Measurements from ENCODE around the gene BCL7A.
"Not testable (repeated sequence)": the region's sequence is repeated elsewhere in the genome, so short reads cannot be mapped to it uniquely, and the experiment has no call there.

Gene BCL7A

DNA sequence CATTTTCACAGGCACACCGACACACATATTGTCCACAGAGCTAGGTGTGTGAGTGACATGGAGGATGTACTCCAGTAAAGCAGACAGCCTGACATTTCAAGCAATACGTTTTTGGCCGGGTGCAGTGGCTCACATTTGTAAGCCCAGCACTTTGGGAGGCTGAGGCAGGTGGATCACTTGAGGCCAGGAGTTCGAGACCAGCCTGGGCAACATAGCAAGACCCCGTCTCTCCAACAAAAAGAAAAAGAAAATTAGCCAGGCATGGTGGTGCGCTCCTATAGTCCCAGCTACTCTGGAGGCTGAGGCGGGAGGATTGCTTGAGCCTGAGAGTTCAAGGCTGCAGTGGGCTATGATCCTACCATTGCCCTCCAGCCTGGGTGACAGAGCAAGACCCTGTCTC is 34.7 kb downstream of the BCL7A start:
- DNase-seq (ENCODE audit: low read depth), result not testable (repeated sequence)

DNA sequence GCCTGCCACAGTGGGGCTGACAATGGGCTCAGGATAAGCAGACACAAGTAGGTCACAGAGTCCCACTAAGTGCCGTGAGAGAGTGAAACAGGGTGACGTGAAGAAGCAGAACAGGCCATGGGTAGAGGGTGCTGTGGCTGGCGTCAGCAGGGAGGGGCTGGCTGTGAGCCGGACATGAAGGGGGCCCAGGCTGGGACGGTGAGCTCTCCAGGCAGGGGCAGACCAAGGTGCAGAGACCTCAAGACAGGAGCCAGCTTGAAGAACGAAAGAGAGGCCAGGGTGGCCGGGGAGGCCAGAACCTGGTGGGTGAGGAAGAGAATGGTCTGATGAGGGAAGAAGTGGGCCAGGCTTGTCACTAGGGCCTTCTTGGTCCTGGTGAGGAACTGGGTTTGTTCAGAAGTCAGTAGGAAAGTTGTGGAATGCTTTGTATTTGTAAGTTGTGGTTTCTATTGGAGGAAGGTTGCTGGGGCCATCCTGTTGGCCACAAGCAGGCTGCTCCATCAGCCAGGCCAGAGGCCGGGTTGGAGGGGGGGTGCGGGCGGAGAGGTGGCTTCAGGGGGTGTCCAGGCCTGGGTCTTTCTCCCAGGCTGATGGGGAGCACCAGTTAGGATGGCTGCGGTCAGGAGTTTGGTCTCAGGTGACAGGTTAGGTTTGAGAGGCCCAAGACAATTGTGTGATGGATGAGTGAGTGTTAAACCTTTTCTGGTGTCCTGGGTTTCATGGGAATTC is 35.5 kb downstream of the BCL7A start:
- no peak for DNase-seq (ENCODE audit: low read depth)

DNA sequence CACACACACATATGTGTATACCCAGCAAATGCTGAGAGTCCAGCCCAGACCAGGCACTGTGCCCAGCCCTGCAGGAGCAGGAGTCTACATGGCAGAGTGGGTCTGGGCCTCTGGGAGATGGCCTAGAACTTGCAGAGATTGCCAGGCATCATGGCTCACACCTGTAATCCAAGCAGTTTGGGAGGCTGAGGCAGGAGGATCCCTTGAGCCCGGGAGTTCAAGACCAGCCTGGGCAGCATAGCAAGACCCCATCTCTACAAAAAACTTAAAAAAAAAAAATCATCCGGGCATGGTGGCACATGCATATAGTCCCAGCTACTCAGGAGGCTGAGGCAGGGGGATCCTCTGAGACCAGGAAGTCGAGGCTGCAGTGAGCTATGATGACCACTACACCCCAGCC is 36.1 kb downstream of the BCL7A start:
- no peak for DNase-seq (ENCODE audit: low read depth)

DNA sequence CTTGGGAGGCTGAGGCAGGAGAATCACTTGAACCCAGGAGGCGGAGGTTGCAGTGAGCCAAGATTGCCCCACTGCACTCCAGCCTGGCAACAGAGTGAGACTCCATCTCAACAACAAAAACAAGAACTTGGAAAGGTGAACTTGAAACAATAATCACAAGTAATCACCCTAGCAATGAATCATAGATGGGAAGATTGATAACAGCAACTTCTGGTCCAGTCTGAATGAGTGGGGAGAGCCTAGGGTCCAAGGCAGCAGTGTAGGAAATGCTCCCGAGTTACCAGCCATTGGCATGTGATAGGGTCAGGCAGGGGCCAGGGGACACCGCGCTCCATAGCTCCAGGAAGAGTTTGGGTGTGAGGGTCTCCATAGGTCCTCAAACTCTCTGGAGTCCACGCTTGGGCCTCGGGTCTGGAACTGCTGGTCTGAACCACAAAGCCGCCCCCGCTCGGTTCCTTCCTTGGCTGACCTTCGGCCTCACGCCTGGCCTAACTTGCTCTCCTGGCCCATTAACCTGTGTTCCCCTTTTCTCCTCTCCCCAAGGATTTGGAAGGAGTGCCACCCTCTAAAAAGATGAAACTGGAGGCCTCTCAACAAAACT is 37.0 kb downstream of the BCL7A start:
- no peak for DNase-seq (ENCODE audit: low read depth)

DNA sequence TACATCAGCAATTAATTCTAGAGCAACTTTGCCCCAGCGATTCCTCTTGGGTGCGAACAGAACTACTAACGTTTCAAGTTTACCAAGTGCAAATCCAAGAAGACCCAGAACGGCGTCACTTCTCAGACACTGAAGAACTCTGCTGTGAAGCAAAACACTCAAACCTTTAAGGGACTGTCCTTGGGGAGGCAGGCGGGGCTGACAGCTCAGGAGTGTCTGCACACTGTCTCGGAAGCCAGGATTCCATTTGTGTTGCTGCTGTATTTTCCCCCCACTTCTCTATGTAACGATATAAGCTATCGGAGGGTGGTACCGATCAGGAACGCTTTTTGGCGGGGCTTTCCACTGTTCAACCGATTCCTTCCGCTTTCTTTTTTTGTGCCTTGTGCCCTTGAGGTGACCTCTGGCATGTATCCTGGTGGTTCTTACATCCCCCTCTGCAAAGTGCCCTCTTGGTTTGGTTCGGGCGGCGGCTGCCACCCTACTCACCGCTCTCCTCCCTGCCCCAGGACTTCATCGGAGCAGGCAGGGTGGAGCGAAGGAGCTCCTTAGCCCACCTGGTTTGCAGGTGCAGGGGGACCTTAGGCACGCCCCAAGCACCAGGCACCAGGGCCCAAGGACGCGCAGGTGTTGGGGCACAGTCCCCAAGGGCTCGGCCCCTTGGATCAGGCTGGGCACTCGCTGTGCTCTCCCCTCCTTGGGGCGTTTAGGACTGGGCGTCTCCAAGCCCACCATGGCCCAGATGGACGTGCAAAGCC is 37.7 kb downstream of the BCL7A start:
- no peak for DNase-seq (ENCODE audit: low read depth)

DNA sequence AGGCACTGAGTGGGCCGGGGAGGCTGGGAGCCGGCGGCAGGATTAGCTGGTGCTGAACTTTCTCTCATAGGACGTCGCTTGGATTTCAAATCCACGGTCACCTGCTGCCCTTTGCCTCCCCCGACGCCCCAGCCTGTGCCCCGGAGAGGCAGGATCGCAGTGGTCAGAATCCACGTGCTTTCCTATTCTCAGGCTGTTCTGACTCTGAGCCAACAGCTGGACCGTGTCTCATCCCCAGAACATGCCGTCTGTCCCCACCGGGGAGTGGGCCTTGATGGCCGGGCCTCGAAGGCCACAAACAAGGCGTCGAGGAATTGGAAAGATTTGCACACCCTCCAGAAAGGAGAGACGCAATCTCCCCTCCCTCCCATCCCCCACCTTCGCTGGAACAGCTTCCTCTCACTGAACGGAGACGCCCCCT is 38.4 kb downstream of the BCL7A start:
- no peak for DNase-seq (ENCODE audit: low read depth)

DNA sequence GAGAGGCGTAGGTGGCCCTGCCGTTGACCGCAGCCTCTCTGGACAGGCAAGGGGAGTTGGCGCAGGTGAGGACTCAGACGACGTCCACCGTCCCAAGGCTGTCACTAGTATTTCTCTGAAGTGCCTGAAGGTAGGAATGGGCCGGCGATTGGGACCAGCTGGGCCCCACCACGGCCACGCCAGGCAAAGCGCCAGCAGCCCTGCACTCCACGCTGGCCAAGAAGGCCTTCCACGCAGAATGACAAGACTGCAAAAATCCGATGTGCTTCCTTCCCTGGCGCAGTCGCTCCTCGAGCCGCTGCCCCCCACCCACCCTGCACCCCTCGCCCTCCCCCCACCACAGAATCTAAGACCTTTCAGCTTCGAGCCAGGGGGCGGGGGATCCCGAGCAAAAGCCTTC is 39.6 kb downstream of the BCL7A start:
- no peak for DNase-seq (ENCODE audit: low read depth)

DNA sequence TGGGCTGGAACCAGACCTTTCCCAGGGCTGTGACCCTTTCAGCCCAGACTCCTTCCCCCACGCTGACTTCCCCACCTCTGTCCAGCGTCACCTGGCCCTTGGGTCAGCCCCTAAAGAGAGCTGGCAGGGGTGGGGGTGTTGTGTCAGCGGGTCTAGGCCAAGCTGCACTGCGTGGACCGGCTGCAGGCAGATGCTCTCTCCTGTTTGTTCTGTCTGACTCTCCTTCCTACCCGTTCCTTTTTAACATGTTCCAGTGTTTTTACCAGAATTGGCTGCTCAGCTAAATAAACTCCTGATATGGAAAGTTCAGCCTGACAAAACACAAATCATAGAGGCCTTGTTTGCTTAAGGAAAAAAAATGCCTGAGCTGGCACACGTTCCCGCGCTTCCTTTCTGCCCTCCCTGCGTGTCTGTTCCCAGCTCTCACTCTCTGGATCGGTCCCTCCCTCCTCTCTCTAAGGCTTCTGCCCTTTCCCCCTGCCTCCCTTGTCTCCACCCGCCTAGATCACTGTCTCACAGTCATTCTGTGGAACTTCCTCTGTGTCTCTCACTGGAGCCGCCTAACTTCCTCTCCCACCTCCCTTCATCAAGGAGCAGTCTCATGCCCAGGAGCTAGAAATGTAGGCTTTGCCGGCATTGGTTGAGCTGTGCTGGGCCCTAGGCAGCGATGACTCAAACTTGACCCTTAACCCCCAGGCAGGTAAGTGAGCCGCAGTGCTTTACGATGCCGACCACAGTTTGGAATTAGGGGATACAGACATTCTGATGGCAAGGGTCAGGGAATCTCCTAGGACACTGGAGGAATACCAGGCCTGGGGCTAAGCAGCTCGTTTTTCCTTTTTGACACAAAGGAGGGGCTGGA is 41.4 kb downstream of the BCL7A start:
- DNase-seq (ENCODE audit: low read depth), result no peak

DNA sequence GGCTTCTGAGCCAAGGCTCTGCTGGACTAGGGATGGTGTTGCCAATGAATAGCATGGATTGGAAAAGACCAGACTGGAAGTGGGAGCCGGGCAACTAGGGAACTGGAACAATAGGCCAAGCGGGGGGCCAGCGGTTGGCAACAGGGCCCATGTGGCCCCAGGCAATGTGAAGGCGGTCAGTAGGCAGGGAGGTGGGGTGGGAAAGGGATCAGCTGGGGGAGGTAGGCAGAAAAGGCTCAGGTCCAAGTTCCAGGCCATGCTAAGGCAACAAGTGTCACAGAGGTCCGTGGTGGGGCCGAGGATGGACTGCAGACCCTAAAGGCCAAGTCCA is 42.0 kb downstream of the BCL7A start:
- no peak for DNase-seq (ENCODE audit: low read depth)

DNA sequence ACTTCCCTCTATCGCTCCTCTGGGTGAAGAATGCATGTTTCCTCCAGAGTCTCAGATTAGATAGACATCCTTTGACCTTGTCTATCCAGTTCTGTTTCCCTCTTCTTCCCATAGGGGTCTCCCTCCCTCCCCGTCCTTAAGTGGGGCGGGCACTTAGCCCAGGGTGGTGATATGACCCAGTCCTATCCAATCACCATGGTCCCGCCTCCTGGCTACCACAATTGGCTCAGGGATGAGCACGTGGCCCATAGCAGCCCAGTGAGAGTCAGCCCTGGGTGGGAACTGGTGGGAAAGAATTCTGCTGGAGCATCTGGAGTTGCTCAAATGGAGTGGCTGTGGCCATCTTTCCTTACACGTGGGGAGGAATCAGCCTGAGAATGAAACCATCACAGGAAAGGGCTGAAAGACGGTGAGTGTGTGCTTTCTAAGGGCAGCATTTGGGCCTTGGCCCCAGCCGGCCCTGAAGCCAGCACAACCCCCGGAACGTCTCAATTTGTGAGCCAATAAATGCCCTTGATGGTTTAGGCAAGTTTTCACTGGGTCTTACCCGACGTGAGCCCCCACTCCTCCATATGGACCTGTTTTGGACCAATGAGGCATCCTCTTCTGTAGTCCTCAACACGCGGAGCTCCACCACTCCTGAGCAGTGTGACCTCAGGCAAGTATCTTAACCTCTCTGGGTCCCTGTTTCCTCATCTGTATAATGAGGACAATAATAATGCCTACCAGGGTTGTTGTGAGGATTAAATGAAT is 42.5 kb downstream of the BCL7A start:
- DNase-seq (ENCODE audit: low read depth), result no peak

DNA sequence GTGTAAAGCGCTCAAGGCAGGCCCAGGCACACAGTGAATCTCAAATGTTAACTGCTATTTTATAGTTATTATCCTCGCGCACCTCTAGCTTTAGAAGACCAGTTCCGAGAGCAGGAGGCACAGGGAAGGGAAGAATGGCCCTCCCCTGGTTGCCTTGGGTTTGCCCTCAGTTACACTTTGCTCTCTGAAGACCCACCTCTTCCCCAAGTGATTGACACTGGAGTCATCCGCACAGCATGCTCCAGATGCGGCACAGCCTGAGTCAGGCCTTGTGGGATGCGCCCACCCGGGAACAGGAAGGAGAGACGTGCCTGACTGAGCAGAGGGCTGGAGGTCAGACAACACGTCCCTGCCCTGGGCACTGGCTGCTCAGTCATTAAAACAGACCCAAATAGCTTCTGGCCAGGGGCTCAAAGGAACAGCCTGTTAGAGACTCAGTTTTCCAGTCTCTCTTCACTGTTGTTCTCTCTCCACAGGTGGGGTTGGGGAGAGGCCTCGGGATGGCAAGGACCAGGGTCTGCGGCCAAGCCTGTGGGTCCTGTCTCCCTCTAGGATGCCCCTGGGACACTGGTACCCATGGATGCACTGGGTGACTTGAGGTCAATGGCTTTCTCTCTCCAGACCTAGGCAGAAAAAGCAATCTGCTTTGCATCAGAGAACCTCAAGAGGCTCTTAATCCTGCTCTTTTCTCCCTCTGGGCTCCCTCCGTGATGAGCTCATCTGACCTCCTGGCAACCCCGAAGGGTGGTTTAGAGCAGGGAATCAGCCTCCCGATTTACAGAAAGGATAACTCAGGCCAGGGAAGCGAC is 43.3 kb downstream of the BCL7A start:
- no peak for DNase-seq (ENCODE audit: low read depth)

DNA sequence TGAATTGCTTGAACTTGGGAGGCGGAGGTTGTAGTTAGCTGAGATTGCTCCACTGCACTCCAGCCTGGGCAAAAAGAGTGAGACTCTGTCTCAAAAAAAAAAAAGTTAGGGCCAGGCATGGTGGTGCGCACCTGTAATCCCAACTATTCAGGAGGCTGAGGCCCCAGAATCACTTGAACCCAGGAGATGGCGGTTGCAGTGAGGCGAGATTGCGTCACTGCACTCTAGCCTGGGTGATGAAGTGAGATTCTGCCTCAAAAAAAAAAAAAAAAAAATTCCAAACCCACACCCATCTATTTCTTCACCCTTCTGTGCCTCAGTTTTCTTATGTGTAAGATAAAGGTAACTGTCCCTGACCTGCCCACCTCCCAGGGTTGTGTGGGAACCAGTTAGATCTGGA is 45.9 kb downstream of the BCL7A start:
- no peak for DNase-seq (ENCODE audit: low read depth)

DNA sequence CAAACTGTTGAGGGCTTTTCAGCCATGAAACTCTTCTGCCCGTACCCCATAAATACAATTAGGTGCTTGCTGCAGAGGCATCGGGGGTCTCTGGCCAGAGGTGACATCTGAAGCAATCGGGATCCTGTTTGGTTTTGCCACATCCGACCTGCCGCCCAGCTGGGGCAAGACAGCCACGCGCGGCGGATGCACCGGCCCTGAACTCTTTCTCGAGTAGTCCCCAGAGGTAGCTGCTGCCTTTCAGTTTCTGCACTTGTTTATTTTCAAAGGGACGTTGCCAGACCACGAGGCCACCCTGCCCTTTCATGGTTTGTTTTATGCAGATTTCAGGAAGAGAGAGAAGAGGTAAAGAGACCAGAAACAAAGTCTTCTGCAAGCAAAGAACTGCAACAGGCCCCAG is 46.3 kb downstream of the BCL7A start:
- DNase-seq (ENCODE audit: low read depth), result no peak

DNA sequence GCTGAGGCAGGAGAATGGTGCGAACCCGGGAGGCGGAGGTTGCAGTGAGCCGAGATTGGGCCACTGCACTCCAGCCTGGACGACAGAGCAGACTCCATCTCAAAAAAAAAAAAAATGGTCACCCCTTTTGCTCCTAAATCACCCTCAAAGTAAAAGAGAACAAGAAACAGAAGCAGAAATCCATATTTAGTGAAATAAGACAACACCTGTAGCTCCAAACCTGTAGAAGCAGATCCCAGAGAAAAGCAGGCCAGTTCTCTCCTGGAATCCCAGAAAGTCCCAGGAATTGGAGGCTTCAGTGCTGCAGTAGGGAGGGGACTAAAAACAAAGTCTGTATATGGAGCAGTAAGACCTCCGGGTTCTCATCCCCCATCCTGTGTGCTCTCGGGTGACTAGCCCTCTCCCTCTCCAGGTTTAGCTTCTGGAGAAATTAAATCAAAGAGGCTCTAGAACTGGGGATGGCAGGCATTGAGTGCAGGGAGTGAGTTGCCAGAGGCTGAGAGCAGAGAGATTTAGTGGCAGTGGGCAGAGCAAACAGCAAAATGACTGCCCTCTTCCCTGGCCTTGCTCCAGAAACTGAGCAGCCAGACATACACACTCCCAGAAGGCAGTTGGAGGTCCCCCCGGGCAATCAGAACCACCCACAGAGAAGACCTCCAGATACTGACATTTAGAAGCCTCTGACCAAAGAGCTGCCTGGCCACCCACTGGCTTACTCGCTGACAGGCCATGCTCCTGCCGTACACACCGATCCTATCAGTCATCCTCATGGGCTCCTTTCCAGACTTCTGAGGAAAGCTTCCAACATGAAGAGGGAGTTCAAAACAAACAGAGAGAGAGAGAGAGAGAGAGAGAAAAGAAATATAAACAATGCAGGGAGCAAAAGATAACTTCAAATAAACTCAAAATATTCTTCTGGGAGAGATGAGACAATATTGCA is 50.6 kb downstream of the BCL7A start:
- DNase-seq (ENCODE audit: low read depth), result no peak

DNA sequence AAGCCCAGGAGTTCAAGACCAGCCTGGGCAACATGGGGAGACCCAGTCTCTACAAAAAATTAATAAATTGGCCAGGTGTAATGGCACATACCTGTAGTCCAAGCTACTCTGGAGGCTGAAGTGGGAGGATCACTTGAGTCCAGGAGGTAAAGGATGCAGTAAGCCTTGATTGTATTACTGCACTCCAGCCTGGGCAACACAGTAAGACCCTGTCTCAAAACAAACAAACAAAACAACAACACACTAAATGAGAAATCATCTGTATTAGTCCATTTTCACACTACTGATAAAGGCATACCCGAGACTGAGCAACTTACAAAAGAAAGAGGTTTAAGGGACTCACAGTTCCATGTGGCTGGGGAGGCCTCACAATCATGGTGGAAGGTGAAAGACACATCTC is 52.1 kb downstream of the BCL7A start:
- DNase-seq (ENCODE audit: low read depth), result no peak

DNA sequence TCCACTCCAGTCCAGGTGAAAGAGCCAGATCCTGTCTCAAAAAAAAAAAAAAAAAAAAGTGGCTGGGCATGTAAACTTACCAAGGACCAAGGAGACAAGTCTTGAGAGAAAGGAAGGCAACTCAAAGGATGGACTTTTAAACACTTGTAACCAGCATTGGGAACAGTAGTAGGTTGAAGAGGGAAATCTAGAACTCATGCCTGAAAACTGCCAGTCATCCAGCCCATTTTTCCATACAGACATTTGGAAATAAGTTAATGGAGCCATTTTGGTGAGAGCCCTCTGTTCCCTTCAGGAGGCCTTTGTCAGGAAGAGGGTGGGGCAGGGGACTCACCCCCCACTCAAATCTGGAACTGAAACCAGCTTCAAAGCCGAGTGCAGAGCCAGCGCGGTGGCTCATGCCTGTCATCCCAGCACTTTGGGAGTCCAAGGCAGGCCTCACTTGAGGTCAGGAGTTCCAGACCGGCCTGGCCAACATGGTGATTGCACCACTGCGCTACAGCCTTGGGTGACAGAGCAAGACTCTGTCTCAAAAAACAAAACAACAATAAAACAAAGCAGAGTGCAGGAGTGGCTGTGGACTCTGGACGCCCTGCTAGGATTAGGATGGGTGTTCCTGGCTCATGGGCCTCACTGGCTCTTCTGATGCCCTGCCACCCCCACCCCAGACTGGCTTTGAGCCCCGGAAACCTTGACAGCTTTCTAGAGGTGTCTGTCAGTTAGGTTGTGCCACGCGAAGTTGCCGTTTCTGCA is 55.2 kb downstream of the BCL7A start:
- DNase-seq (ENCODE audit: low read depth), result no peak

DNA sequence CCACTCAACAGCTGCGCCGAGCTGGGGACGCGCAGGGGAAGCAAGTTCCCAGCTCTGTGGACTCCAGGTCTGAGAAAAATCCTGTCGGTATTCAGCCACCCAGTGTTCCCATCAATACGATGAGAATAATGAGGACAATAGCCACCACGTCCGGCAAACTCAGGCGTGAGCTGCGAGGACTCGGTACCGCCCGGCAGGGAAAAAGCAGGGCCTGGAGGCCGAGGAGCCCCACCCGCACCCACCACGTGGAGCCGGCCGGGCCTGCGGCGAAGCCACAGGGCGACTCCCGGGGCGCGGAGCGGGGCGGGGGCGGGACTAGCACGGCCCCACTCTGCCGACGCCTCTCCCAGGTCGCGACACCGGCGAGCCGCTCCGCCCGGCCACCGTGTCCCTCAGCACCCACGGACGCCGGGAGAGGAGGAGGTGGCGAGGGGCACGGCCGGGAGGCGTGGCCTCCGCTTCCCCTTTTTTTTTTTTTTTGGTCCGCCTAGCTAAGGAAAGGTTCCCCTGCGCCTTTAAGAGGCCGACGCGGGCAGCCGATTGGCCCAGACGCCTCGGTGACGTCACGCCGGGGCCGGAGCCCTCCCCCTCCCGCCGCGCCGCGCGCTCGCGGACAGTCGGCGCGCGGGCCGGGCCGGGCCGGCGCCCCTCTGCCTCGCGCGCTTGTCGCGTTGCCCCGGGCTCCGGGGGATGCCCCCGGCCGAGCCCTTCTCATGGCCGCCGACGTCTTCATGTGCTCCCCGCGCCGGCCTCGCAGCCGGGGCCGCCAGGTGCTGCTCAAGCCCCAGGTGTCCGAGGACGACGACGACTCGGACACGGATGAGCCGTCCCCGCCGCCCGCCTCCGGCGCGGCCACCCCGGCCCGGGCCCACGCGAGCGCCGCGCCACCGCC is 56.7 kb downstream of the BCL7A start, which contains the start of gene MLXIP:
Gene MLXIP, plus strand, starts transcription at position 616 of the 892 bp plus-strand sequence. Its CDS starts 98 bp downstream, at position 714.
- DNase-seq (ENCODE audit: low read depth), result peak; percentile 84

DNA sequence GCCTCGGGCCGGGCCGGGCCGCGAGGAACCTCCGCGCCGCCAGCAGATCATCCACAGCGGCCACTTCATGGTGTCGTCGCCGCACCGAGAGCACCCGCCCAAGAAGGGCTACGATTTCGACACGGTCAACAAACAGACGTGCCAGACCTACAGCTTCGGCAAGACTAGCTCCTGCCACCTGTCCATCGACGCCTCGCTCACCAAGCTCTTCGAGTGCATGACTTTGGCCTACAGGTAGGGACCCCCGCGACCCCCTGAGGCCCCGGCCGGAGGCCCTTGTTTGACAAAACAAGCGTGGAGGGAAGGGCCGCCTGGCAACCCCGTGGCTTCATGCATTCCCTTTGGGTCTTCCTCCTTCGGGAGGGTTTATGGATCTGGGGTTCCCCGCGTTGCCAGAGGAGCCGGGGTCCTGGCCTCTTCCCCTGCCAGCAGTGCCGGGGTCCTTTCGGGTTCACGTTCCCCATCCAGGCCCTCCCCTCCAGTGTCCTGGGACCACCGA is 57.4 kb downstream of the BCL7A start:
- no peak for DNase-seq (ENCODE audit: low read depth)

Data from stimulated activated CD8-positive, alpha-beta memory T cell treated with anti-CD3 and anti-CD28 coated beads, Interleukin-12 subunit alpha, Interleukin-12 subunit beta, amount 100 ng/mL, for 4 hours (primary cell).